ENCODE results near the gene PLEKHG1. TPM values are rescaled to one million over a fixed set of nuclear protein-coding genes. Genes with fewer than 3 reads are reported as not detected.
A peak's percentile ranks its signal among the peaks of the same experiment; 100 is the strongest.

PLEKHG1 gene
- total and polyA plus RNA-seq, 2 donors (not counting 1 experiment from before 2014, with no cell fraction given), result 66.2 to 450 TPM

GRCh38 chr6:150607329-150607650 is 7.6 kb downstream of the PLEKHG1 start:
- Mint-ChIP-seq H3K9me3 (ENCODE audit: insufficient read depth) (no peaks in the 10 kb centered on the region), H3K27ac (no peak overlapping the region), H3K4me3 (no peak overlapping the region), H3K4me1 (peaks cover 77% of the 10 kb centered on the region), H3K27me3 (no peaks in the 10 kb centered on the region)
- no CpG with 5 or more reads among the region's 3 CpGs for WGBS (ENCODE audit: insufficient coverage)
- Histone ChIP-seq H3K79me2 (ENCODE audit: control insufficient read depth, insufficient read depth, low read length) (peaks cover 100% of the 10 kb centered on the region), H3K27ac (ENCODE audit: low read length in 2 of 2) (no peak overlapping the region), H3K9me3 (ENCODE audit: control extremely low read depth in 1 of 3, control insufficient read depth in 2 of 3, insufficient read depth in 1 of 3, low read length in 2 of 3) (no peaks in the 10 kb centered on the region), H3K4me2 (replicated peaks; ENCODE audit: low read depth, low read length, poor library complexity, severe bottlenecking) (no peak overlapping the region), H4K20me1 (ENCODE audit: control insufficient read depth, insufficient read depth, low read length, poor library complexity, severe bottlenecking) (peaks cover 28% of the 10 kb centered on the region), H3K4me1 (ENCODE audit: control insufficient read depth in 2 of 2, insufficient read depth in 2 of 2, low read length in 2 of 2) (peaks cover 58 to 61% of the 10 kb centered on the region in 2 donors), H2AFZ (ENCODE audit: insufficient read depth, low read depth, low read length, poor library complexity, severe bottlenecking) (no peak overlapping the region), H3K9ac (ENCODE audit: low read length) (no peak overlapping the region), H3K27me3 (replicated peaks in 1 of 4; ENCODE audit: control extremely low read depth in 1 of 4, control insufficient read depth in 3 of 4, insufficient read depth in 4 of 4, low read length in 3 of 4) (no peaks in the 10 kb centered on the region), H3K4me3 (ENCODE audit: control extremely low read depth in 1 of 5, extremely low read depth in 1 of 5, insufficient read depth in 1 of 5, low read depth in 2 of 5, low read length in 4 of 5) (no peak overlapping the region), H3K36me3 (replicated peaks in 1 of 2; ENCODE audit: control extremely low read depth in 1 of 2, control insufficient read depth in 1 of 2, extremely low read depth in 1 of 2, insufficient read depth in 2 of 2, low read length in 1 of 2) (peaks cover 0 to 20% of the 10 kb centered on the region in 2 experiments)
- POLR2A ChIA-PET, result interaction anchor here (1.1 kb wide), 1 partner anchor 9 kb away, joined by 3 read pairs; no protein-coding TSS in a partner anchor
- TF ChIP-seq, protein P1, sequence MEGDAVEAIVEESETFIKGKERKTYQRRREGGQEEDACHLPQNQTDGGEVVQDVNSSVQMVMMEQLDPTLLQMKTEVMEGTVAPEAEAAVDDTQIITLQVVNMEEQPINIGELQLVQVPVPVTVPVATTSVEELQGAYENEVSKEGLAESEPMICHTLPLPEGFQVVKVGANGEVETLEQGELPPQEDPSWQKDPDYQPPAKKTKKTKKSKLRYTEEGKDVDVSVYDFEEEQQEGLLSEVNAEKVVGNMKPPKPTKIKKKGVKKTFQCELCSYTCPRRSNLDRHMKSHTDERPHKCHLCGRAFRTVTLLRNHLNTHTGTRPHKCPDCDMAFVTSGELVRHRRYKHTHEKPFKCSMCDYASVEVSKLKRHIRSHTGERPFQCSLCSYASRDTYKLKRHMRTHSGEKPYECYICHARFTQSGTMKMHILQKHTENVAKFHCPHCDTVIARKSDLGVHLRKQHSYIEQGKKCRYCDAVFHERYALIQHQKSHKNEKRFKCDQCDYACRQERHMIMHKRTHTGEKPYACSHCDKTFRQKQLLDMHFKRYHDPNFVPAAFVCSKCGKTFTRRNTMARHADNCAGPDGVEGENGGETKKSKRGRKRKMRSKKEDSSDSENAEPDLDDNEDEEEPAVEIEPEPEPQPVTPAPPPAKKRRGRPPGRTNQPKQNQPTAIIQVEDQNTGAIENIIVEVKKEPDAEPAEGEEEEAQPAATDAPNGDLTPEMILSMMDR (IDR thresholded peaks at IDR 0.05), result no peak
- DNase-seq (no peak), ATAC-seq (ENCODE audit: low read depth) (no peak)
- CTCF ChIA-PET, result interaction anchor here (1.0 to 3.1 kb wide), 6 partner anchors 9 to 189 kb away, joined by 3 to 11 read pairs (median 6); no protein-coding TSS in a partner anchor
- intact Hi-C loops (cut with micrococcal nuclease), result no loop called here

DNA sequence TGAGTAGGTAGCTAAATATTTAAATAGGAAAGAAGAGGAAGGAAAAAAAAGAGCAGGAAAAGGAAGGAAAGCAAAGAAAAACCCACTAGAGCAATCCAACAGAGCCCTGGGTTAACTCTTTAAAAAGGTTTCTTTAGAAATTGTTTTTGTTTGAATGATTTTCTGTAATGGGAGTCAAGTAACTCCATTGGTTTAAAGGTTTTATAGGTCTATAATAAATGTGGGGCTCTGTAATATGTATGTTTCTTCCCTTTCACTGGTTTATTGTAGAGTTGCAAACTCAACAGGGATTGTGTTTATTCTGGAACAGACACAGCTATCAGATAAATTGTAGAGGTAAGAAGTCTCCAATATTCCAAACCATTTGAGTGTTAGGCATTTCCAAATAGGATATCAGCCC is 10.9 kb downstream of the PLEKHG1 start:
- Histone ChIP-seq H3K27ac (ENCODE audit: low read length in 2 of 2) (peak overlapping the region in 1 of 2 donors; percentile 19), H3K9ac (ENCODE audit: low read length) (no peak overlapping the region), H3K27me3 (replicated peaks in 1 of 4; ENCODE audit: control extremely low read depth in 1 of 4, control insufficient read depth in 3 of 4, insufficient read depth in 4 of 4, low read length in 3 of 4) (no peaks in the 10 kb centered on the region), H2AFZ (ENCODE audit: insufficient read depth, low read depth, low read length, poor library complexity, severe bottlenecking) (no peak overlapping the region), H3K36me3 (replicated peaks in 1 of 2; ENCODE audit: control extremely low read depth in 1 of 2, control insufficient read depth in 1 of 2, extremely low read depth in 1 of 2, insufficient read depth in 2 of 2, low read length in 1 of 2) (peaks cover 0 to 16% of the 10 kb centered on the region in 2 experiments), H3K4me2 (replicated peaks; ENCODE audit: low read depth, low read length, poor library complexity, severe bottlenecking) (no peak overlapping the region), H4K20me1 (ENCODE audit: control insufficient read depth, insufficient read depth, low read length, poor library complexity, severe bottlenecking) (peaks cover 21% of the 10 kb centered on the region), H3K4me3 (ENCODE audit: control extremely low read depth in 1 of 5, extremely low read depth in 1 of 5, insufficient read depth in 1 of 5, low read depth in 2 of 5, low read length in 4 of 5) (no peak overlapping the region), H3K4me1 (ENCODE audit: control insufficient read depth in 2 of 2, insufficient read depth in 2 of 2, low read length in 2 of 2) (peaks cover 58 to 59% of the 10 kb centered on the region in 2 donors), H3K79me2 (ENCODE audit: control insufficient read depth, insufficient read depth, low read length) (peaks cover 100% of the 10 kb centered on the region), H3K9me3 (ENCODE audit: control extremely low read depth in 1 of 3, control insufficient read depth in 2 of 3, insufficient read depth in 1 of 3, low read length in 2 of 3) (no peaks in the 10 kb centered on the region)
- Mint-ChIP-seq H3K4me1 (peaks cover 83% of the 10 kb centered on the region), H3K9me3 (ENCODE audit: insufficient read depth) (no peaks in the 10 kb centered on the region), H3K27ac (no peak overlapping the region), H3K4me3 (no peak overlapping the region), H3K27me3 (no peaks in the 10 kb centered on the region)
- intact Hi-C loops (cut with micrococcal nuclease), result no loop called here
- DNase-seq, result no peak
- TF ChIP-seq, protein P1 (IDR thresholded peaks at IDR 0.05), result no peak
- no peak for TF ChIP-seq EZH2 (IDR thresholded peaks at IDR 0.05; ENCODE audit: borderline replicate concordance, insufficient read depth, low read depth, low read length, poor library complexity, severe bottlenecking)
- ChIA-PET CTCF (interaction anchor here (0.6 to 2.2 kb wide), 5 partner anchors 8 to 205 kb away, joined by 3 to 7 read pairs (median 4); no protein-coding TSS in a partner anchor), POLR2A (interaction anchor here (0.9 kb wide), 1 partner anchor 10 kb away, joined by 3 read pairs; no protein-coding TSS in a partner anchor)
- ATAC-seq (ENCODE audit: low read depth), result no peak
